Measurements from ENCODE around the gene COL5A3.

GRCh38 chr19:10013834-10014618 lies 3.7 kb upstream of the COL5A3 start:
- no peak for TF ChIP-seq EZH2 (IDR thresholded peaks at IDR 0.05; ENCODE audit: borderline replicate concordance, low read length)
- TF ChIP-seq, protein P1, sequence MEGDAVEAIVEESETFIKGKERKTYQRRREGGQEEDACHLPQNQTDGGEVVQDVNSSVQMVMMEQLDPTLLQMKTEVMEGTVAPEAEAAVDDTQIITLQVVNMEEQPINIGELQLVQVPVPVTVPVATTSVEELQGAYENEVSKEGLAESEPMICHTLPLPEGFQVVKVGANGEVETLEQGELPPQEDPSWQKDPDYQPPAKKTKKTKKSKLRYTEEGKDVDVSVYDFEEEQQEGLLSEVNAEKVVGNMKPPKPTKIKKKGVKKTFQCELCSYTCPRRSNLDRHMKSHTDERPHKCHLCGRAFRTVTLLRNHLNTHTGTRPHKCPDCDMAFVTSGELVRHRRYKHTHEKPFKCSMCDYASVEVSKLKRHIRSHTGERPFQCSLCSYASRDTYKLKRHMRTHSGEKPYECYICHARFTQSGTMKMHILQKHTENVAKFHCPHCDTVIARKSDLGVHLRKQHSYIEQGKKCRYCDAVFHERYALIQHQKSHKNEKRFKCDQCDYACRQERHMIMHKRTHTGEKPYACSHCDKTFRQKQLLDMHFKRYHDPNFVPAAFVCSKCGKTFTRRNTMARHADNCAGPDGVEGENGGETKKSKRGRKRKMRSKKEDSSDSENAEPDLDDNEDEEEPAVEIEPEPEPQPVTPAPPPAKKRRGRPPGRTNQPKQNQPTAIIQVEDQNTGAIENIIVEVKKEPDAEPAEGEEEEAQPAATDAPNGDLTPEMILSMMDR (conservative IDR thresholded peaks at IDR 0.05 in 1 of 2, IDR thresholded peaks at IDR 0.05 in 1 of 2; ENCODE audit: extremely low read depth in 1 of 2, insufficient read depth in 1 of 2, low read depth in 1 of 2, low read length in 2 of 2), result no peak
